ENCODE results near the gene CDC5L.

Gene CDC5L

GRCh38 chr6:44430326-44430725 is 42.8 kb downstream of the CDC5L start:
- DNase-seq (ENCODE audit: low read depth) = peak; percentile 48
- H3K4me3 ChIP-seq (ENCODE audit: low read length) = no peak overlapping the region
- TF ChIP-seq CTCF (conservative IDR thresholded peaks at IDR 0.05; ENCODE audit: low read depth, low read length) = no peak

- H3K4me3 ChIP-seq (ENCODE audit: low read length) = no peak overlapping the region
- peak; percentile 74 for TF ChIP-seq CTCF (conservative IDR thresholded peaks at IDR 0.05; ENCODE audit: low read depth, low read length)
- peak; percentile 22 for DNase-seq (ENCODE audit: low read depth)
These were observed 43.7 kb downstream of the CDC5L start for GRCh38 chr6:44431118-44431725.

GRCh38 chr6:44432227-44432626 is 44.7 kb downstream of the CDC5L start:
- DNase-seq (ENCODE audit: low read depth) = no peak
- no peak for TF ChIP-seq CTCF (conservative IDR thresholded peaks at IDR 0.05; ENCODE audit: low read depth, low read length)
- no peak overlapping the region for H3K4me3 ChIP-seq (ENCODE audit: low read length)

- DNase-seq (ENCODE audit: low read depth) = no peak
- no peak overlapping the region for H3K4me3 ChIP-seq (ENCODE audit: low read length)
- TF ChIP-seq CTCF (conservative IDR thresholded peaks at IDR 0.05; ENCODE audit: low read depth, low read length) = no peak
These were observed 45.2 kb downstream of the CDC5L start for GRCh38 chr6:44432726-44433125.

GRCh38 chr6:44435500-44435899 is 48.0 kb downstream of the CDC5L start:
- no peak for TF ChIP-seq CTCF (conservative IDR thresholded peaks at IDR 0.05; ENCODE audit: low read depth, low read length)
- no peak overlapping the region for H3K4me3 ChIP-seq (ENCODE audit: low read length)
- no peak for DNase-seq (ENCODE audit: low read depth)

- H3K4me3 ChIP-seq (ENCODE audit: low read length) = no peak overlapping the region
- TF ChIP-seq CTCF (conservative IDR thresholded peaks at IDR 0.05; ENCODE audit: low read depth, low read length) = no peak
- no peak for DNase-seq (ENCODE audit: low read depth)
These were observed 51.3 kb downstream of the CDC5L start for GRCh38 chr6:44438827-44439226.

- H3K4me3 ChIP-seq (ENCODE audit: low read length) = no peak overlapping the region
- DNase-seq (ENCODE audit: low read depth) = no peak
- no peak for TF ChIP-seq CTCF (conservative IDR thresholded peaks at IDR 0.05; ENCODE audit: low read depth, low read length)
These were observed 52.0 kb downstream of the CDC5L start for GRCh38 chr6:44439270-44440045.

Measured in retinal pigment epithelial cell (primary cell).